ENCODE data around the gene XPNPEP3. TPM values are rescaled to one million over a fixed set of nuclear protein-coding genes. Genes with fewer than 3 reads are reported as not detected.
A peak's percentile ranks its signal among the peaks of the same experiment; 100 is the strongest.
"Not testable (repeated sequence)": the region's sequence is repeated elsewhere in the genome, so short reads cannot be mapped to it uniquely, and the experiment has no call there.

The XPNPEP3 gene
- total RNA-seq, 3 donors from 2014 or later: 9.8 to 21.7 (median 14.6) TPM

DNA sequence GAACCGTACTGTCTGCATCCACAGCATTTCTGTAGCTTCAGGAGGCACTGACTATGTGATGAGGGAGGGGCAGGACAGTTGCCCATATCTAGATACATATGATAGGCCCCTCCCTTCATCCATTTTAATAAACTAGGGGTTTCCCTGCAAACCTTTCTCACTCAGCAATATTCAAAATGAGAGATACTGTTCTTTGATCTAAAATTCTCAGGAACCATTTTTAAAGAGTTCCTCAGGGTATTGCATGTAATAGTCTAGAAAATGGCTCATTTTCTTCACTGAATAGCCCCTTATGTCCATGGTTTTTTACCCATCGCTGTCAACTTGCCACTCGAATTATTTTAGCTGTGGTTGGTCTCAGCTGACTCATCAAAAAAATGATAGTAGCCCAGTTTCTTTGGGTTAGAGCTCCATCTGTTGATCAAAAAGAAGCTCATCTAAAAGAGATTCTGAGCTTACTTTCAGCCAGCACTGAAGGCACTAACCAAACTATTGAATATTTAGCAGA lies 42.0 kb downstream of the XPNPEP3 start:
- intact Hi-C loops (cut with DNase I, micrococcal nuclease): no loop called here
- H3K9me3 ChIP-seq: no peaks in the 10 kb centered on the region
- H3K4me3 ChIP-seq: no peak overlapping the region
- H3K4me1 ChIP-seq (ENCODE audit: low read depth): no peaks in the 10 kb centered on the region
- DNase-seq (peak in 1 of 3 donors; percentile 17), ATAC-seq (peak; percentile 80)
- TF ChIP-seq, protein P1, sequence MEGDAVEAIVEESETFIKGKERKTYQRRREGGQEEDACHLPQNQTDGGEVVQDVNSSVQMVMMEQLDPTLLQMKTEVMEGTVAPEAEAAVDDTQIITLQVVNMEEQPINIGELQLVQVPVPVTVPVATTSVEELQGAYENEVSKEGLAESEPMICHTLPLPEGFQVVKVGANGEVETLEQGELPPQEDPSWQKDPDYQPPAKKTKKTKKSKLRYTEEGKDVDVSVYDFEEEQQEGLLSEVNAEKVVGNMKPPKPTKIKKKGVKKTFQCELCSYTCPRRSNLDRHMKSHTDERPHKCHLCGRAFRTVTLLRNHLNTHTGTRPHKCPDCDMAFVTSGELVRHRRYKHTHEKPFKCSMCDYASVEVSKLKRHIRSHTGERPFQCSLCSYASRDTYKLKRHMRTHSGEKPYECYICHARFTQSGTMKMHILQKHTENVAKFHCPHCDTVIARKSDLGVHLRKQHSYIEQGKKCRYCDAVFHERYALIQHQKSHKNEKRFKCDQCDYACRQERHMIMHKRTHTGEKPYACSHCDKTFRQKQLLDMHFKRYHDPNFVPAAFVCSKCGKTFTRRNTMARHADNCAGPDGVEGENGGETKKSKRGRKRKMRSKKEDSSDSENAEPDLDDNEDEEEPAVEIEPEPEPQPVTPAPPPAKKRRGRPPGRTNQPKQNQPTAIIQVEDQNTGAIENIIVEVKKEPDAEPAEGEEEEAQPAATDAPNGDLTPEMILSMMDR (IDR thresholded peaks at IDR 0.05): no peak
- no peaks in the 10 kb centered on the region for H3K36me3 ChIP-seq (ENCODE audit: low read depth)

DNA sequence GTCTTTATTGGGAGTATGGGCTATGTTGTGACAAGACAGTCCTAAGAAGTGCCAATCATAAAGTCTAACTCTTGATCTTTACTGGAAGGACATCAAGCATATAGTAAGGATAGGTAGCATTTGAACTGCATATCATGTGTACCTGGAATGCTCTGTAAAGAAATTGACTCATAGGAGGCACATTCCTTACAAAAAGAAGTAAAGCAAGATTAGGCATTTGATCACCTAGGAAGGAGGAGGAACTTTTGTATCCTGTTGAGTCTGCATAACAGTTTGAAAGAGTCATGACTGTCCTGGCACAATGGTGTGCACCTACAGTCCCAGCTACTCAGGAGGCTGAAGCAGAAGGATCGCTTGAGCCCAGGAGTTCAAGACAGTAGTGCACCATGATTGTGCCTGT lies 47.2 kb downstream of the XPNPEP3 start:
- DNase-seq (no peak), ATAC-seq (no peak)
- no peaks in the 10 kb centered on the region for H3K9me3 ChIP-seq
- TF ChIP-seq, protein P1 (IDR thresholded peaks at IDR 0.05): no peak
- intact Hi-C loops (cut with DNase I, micrococcal nuclease): no loop called here
- no peaks in the 10 kb centered on the region for H3K4me1 ChIP-seq (ENCODE audit: low read depth)
- no peaks in the 10 kb centered on the region for H3K36me3 ChIP-seq (ENCODE audit: low read depth)
- H3K4me3 ChIP-seq: no peak overlapping the region

DNA sequence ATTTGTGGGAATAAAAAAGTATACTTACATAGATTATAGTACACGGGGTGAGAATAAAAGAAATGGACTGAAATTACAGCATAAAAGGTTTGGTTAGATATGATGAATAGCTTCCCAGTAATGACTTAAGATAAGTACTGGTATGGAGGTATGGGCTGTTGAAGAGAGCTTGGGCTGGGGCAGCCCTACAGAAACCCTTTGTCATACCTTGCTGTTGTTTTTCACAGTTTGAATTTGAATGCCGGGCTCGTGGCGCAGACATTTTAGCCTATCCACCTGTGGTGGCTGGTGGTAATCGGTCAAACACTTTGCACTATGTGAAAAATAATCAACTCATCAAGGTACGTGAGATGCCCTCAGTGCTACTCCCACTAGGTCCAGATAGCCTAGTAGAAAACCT lies 51.9 kb downstream of the XPNPEP3 start:
- no peak for DNase-seq
- intact Hi-C loops (cut with DNase I, micrococcal nuclease): no loop called here
- no peak for ATAC-seq
- Histone ChIP-seq H3K36me3 (ENCODE audit: low read depth) (no peaks in the 10 kb centered on the region), H3K4me1 (ENCODE audit: low read depth) (no peaks in the 10 kb centered on the region), H3K4me3 (no peak overlapping the region), H3K9me3 (no peaks in the 10 kb centered on the region)
- TF ChIP-seq, protein P1 (IDR thresholded peaks at IDR 0.05): no peak

DNA sequence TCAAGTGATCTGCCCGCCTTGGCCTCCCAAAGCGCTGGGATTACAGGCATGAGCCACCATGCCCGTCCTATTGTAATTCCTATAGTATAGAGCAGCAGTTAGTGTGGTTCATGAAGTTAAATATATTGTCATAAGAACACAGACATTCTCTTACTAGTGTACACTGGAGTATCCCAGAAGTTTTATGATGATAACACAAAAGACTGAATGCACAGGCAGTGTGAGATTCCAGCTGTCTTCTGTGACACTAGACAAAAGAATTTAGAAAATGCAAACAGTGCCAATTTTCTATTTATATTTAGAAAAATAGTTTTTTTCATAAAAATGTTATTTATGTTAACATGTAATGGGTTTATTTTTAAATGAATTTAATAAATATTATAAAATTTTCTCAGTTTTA lies 54.8 kb downstream of the XPNPEP3 start:
- Histone ChIP-seq H3K4me1 (ENCODE audit: low read depth) (no peaks in the 10 kb centered on the region), H3K9me3 (no peaks in the 10 kb centered on the region), H3K36me3 (ENCODE audit: low read depth) (no peaks in the 10 kb centered on the region), H3K4me3 (no peak overlapping the region)
- intact Hi-C loops (cut with DNase I, micrococcal nuclease): no loop called here
- no peak for ATAC-seq
- TF ChIP-seq, protein P1 (IDR thresholded peaks at IDR 0.05): no peak
- no peak for DNase-seq

DNA sequence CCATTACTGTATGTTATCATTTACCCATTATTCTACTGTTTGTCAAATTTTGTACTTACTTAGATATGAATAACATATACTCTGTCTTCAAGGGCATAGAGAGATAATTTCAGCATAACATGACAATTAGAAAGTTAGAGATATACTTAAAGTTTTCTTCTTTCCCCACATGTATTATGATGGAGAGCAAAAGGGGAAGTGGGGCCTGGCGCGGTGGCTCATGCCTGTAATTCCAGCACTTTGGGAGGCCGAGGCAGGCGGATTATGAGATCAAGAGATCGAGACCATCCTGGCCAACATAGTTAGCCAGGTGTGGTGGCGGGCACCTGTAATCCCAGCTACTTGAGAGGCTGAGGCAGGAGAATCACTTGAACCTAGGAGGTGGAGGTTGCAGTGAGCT lies 56.0 kb downstream of the XPNPEP3 start:
- H3K9me3 ChIP-seq; intact Hi-C loops (cut with DNase I, micrococcal nuclease); H3K4me1 ChIP-seq (ENCODE audit: low read depth); ATAC-seq; H3K4me3 ChIP-seq; DNase-seq; H3K36me3 ChIP-seq (ENCODE audit: low read depth): not testable (repeated sequence)

DNA sequence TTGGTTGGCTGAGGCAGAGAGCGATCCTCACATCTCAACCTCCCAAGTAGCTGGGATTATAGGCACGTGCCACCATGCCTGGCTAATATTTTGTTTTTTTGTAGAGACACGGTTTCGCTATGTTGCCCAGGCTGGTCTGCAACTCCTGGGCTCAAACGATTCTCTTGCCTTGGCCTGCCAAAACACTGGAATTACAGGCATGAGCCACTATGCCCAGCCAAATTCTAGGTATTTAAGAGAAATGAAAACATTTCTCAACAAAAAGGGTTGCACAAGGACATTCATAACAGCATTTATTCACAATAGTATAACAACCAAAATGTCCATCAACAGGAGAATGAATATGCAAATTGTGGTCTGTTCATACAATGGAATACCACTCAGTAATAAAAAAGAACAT lies 62.5 kb downstream of the XPNPEP3 start:
- no peak for ATAC-seq
- Histone ChIP-seq H3K36me3 (ENCODE audit: low read depth) (no peaks in the 10 kb centered on the region), H3K4me1 (ENCODE audit: low read depth) (peaks cover 4% of the 10 kb centered on the region), H3K9me3 (no peaks in the 10 kb centered on the region), H3K4me3 (no peak overlapping the region)
- TF ChIP-seq, protein P1 (IDR thresholded peaks at IDR 0.05): no peak
- intact Hi-C loops (cut with DNase I, micrococcal nuclease): no loop called here
- DNase-seq: no peak
